ENCODE measurements around the gene RBCK1.
"Not testable (repeated sequence)": the region's sequence is repeated elsewhere in the genome, so short reads cannot be mapped to it uniquely, and the experiment has no call there.

RBCK1 gene

DNA sequence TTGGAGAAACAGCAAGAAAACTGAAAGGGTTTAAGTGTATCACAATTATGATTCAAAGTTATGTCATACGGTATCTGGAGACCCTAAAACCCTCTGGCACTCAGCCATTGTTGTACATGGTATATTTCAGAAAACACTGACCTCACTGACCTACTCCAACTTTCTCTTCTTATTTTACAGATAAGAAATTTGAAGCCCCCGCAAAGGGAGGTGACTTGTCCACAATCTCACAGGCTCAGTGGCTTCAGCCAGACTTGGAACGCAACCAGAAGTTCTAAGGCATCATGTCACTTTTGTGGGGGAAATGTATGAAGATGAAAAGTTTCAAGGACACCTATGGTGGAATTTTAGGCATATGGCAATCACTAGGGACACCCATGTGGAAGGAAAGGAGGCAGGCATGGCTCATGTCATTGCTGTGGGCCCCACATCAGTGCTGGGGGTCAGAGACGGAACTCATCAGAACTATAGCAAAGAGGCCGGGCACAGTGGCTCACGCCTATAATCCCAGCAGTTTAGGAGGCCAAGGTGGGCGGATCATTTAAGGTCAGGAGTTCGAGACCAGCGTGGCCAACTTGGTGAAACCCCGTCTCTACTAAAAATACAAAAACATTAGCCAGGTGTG is 32.7 kb upstream of the RBCK1 start:
- DNase-seq (ENCODE audit: low read depth, low spot score) = no peak
- no peak overlapping the region for H3K4me3 ChIP-seq (ENCODE audit: low read depth, low read length)
- POLR2A ChIA-PET = no interaction called here
- CTCF ChIA-PET = interaction anchor here (10.5 kb wide), 1 partner anchor 21 kb away, joined by 89 read pairs; no protein-coding TSS in a partner anchor
- TF ChIP-seq, protein P1, sequence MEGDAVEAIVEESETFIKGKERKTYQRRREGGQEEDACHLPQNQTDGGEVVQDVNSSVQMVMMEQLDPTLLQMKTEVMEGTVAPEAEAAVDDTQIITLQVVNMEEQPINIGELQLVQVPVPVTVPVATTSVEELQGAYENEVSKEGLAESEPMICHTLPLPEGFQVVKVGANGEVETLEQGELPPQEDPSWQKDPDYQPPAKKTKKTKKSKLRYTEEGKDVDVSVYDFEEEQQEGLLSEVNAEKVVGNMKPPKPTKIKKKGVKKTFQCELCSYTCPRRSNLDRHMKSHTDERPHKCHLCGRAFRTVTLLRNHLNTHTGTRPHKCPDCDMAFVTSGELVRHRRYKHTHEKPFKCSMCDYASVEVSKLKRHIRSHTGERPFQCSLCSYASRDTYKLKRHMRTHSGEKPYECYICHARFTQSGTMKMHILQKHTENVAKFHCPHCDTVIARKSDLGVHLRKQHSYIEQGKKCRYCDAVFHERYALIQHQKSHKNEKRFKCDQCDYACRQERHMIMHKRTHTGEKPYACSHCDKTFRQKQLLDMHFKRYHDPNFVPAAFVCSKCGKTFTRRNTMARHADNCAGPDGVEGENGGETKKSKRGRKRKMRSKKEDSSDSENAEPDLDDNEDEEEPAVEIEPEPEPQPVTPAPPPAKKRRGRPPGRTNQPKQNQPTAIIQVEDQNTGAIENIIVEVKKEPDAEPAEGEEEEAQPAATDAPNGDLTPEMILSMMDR (IDR thresholded peaks at IDR 0.05; ENCODE audit: insufficient read depth, low read length, missing control alignments) = no peak

DNA sequence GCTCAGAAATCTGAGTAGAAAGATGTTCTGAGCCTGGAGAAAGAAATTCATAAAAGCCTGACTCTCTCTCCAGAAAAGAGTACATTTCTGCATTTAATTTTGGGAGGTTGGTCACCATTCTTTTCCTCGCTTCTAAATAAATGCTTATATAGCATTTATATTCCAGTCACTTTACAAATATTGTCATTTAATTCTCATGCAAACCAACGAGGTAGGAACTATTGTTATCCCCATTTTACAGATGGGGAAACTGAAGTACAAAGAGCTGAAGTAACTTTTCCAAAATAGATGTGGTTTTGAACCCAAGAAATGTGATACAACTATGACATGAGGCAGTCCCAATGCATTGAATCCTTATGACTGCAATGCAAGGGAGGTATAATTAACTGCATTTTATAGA is 32.0 kb upstream of the RBCK1 start:
- TF ChIP-seq, protein P1 (IDR thresholded peaks at IDR 0.05; ENCODE audit: insufficient read depth, low read length, missing control alignments) = no peak
- ChIA-PET CTCF (no interaction called here), POLR2A (no interaction called here)
- DNase-seq (ENCODE audit: low read depth, low spot score) = no peak
- H3K4me3 ChIP-seq (ENCODE audit: low read depth, low read length) = no peak overlapping the region

DNA sequence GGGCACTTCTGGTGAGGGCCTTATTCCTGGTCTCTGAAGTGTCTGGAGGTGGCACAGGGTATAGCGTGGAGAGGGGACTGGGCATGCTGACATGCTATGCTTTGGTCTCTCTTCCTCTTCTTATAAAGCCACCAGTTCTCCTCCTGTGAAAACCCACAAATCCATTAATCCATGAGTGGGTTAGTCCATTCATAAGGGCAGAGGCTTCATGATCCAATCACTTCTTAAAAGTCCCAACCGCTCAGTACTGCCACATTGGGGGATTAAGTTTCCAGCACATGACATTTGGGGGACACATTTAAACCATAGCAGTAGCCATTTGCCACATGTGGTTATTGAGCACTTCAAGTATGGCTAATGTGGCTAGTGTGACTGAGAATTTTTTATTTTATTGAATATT is 31.3 kb upstream of the RBCK1 start:
- TF ChIP-seq, protein P1 (IDR thresholded peaks at IDR 0.05; ENCODE audit: insufficient read depth, low read length, missing control alignments) = no peak
- POLR2A ChIA-PET = no interaction called here
- CTCF ChIA-PET = no interaction called here
- no peak overlapping the region for H3K4me3 ChIP-seq (ENCODE audit: low read depth, low read length)
- no peak for DNase-seq (ENCODE audit: low read depth, low spot score)

DNA sequence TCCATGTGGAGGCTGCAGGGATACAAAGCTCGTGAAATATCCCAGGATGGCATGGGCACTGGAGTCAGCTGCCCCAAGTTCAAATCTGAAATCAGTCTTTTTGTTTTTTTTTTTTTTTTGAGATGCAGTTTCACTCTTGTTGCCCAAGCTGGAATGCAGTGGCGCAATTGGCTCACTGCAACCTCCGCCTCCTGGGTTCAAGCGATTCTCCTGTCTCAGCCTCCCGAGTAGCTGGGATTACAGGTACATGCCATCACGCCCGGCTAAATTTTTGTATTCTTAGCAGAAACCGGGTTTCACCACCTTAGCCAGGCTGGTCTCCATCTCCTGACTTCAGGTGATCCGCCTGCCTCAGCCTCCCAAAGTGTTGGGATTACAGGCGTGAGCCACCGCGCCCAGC is 30.5 kb upstream of the RBCK1 start:
- DNase-seq (ENCODE audit: low read depth, low spot score); CTCF ChIA-PET; POLR2A ChIA-PET; H3K4me3 ChIP-seq (ENCODE audit: low read depth, low read length): not testable (repeated sequence)

DNA sequence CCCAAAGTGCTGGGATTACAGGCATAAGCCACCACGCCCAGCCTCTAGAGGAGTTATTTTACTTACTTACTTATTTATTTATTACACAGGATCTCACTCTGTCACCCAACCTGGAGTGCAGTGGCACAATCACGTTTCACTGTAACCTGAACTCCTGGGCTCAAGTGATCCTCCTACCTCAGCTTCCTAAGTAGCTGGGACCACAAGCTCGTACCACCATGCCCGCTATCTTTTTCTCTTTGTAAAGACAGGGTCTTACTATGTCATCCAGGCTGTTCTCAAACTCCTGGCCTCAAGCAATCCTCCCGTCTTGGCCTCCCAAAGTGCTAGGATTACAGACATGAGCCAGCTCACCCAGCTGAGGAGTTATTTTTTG is 29.1 kb upstream of the RBCK1 start:
- TF ChIP-seq, protein P1 (IDR thresholded peaks at IDR 0.05; ENCODE audit: insufficient read depth, low read length, missing control alignments) = no peak
- POLR2A ChIA-PET = interaction anchor here (0.6 kb wide), 1 partner anchor 23 kb away, joined by 3 read pairs; no protein-coding TSS in a partner anchor
- no peak for DNase-seq (ENCODE audit: low read depth, low spot score)
- CTCF ChIA-PET = interaction anchor here (1.5 kb wide), 1 partner anchor 17 kb away, joined by 5 read pairs; no protein-coding TSS in a partner anchor
- no peak overlapping the region for H3K4me3 ChIP-seq (ENCODE audit: low read depth, low read length)

DNA sequence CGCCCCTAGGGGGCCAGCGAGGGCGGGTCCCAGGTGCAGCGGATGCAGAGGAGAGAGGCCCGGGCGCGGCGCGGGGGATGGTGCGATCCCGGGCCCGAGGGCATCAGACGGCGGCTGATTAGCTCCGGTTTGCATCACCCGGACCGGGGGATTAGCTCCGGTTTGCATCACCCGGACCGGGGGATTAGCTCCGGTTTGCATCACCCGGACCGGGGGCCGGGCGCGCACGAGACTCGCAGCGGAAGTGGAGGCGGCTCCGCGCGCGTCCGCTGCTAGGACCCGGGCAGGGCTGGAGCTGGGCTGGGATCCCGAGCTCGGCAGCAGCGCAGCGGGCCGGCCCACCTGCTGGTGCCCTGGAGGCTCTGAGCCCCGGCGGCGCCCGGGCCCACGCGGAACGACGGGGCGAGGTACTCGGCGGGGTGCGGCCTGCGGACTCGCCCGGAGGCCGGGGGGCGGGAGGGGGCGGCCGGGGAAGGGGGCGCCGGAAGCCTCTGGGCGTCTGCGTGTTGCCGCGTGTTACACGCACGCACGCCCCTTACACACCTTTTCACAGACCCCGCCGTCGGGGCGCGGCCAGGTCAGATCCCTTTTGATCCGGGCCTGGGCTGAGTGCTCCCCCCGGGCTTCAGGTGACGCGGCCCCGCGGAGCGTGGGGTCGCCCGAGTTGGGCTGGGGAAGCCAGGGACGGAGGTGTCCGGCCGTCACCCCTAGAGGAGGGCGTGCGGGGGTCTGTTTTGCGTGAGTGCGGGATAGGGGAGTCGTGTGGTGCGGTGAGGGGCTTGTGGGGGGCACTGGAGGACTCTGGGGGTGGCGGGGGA is 27.1 kb upstream of the RBCK1 start:
- DNase-seq (ENCODE audit: low read depth, low spot score) = no peak
- peak overlapping the region; percentile 83 for H3K4me3 ChIP-seq (ENCODE audit: low read depth, low read length)
- ChIA-PET CTCF (no interaction called here), POLR2A (interaction anchor here (0.6 to 2.3 kb wide), 8 partner anchors 10 to 56 kb away, joined by 3 to 26 read pairs (median 4); partner anchors contain the start of genes NRSN2 and SOX12)
- TF ChIP-seq, protein P1 (IDR thresholded peaks at IDR 0.05; ENCODE audit: insufficient read depth, low read length, missing control alignments) = no peak

All from AG04449 (cell line).